Measurements from ENCODE around the gene CFAP58. TPM values are rescaled to one million over a fixed set of nuclear protein-coding genes. Genes with fewer than 3 reads are reported as not detected.

The CFAP58 gene
- total and polyA plus RNA-seq, 2 donors (not counting 3 experiments of a cell fraction or from before 2014, with no cell fraction given) = 0.07 to 0.29 TPM

- TF ChIP-seq POLR2AphosphoS5 (IDR thresholded peaks at IDR 0.05; ENCODE audit: insufficient read depth, low read depth, low read length) (no peak), GATA2 (IDR thresholded peaks at IDR 0.05; ENCODE audit: insufficient read depth, insufficient read length, low read depth, low read length) (no peak), MAX (IDR thresholded peaks at IDR 0.05; ENCODE audit: insufficient read depth, insufficient read length) (no peak), EZH2 (IDR thresholded peaks at IDR 0.05; ENCODE audit: borderline replicate concordance, low read depth, low read length, severe bottlenecking) (no peak), JUN (IDR thresholded peaks at IDR 0.05; ENCODE audit: borderline replicate concordance, insufficient read depth, insufficient read length, low read depth) (no peak), FOS (IDR thresholded peaks at IDR 0.05; ENCODE audit: borderline replicate concordance, insufficient read depth, low read length) (no peak), POLR2A (IDR thresholded peaks at IDR 0.05; ENCODE audit: low read depth, low read length) (no peak), MYC (IDR thresholded peaks at IDR 0.05; ENCODE audit: low read depth, low read length) (no peak)
- TF ChIP-seq, protein P1, sequence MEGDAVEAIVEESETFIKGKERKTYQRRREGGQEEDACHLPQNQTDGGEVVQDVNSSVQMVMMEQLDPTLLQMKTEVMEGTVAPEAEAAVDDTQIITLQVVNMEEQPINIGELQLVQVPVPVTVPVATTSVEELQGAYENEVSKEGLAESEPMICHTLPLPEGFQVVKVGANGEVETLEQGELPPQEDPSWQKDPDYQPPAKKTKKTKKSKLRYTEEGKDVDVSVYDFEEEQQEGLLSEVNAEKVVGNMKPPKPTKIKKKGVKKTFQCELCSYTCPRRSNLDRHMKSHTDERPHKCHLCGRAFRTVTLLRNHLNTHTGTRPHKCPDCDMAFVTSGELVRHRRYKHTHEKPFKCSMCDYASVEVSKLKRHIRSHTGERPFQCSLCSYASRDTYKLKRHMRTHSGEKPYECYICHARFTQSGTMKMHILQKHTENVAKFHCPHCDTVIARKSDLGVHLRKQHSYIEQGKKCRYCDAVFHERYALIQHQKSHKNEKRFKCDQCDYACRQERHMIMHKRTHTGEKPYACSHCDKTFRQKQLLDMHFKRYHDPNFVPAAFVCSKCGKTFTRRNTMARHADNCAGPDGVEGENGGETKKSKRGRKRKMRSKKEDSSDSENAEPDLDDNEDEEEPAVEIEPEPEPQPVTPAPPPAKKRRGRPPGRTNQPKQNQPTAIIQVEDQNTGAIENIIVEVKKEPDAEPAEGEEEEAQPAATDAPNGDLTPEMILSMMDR (IDR thresholded peaks at IDR 0.05; ENCODE audit: extremely low read depth in 1 of 2, insufficient read depth in 1 of 2, low read depth in 1 of 2, low read length in 2 of 2) = no peak
- no peak for DNase-seq (ENCODE audit: low read depth, low spot score)
- no peaks in the 10 kb centered on the region for H3K4me1 ChIP-seq (ENCODE audit: control insufficient read depth, extremely low read depth, insufficient read depth, low read length)
- dilution Hi-C loops (cut with MboI; ENCODE audit: extremely low pct_ligation_motif_present, low sequenced_read_pairs) = no loop called here
- intact Hi-C loops (cut with micrococcal nuclease) = no loop called here
- ChIA-PET CTCF (interaction anchor here (0.7 kb wide), 1 partner anchor 102 kb away, joined by 3 read pairs; no protein-coding TSS in a partner anchor), POLR2A (no interaction called here)
- no peaks in the 10 kb centered on the region for H4K20me1 ChIP-seq (replicated peaks; ENCODE audit: control insufficient read depth, extremely low read depth, insufficient read depth, low read length)
- no TSS peak for BruUV-seq (replicated peaks)
- no peak overlapping the region for H3K9ac ChIP-seq (replicated peaks; ENCODE audit: extremely low read depth, insufficient read depth, low read length)
- H3K9me1 ChIP-seq (replicated peaks; ENCODE audit: control insufficient read depth, extremely low read depth, insufficient read depth, low read length) = no peaks in the 10 kb centered on the region
- H3K9me3 ChIP-seq (replicated peaks; ENCODE audit: control insufficient read depth, insufficient read depth, low read length) = no peaks in the 10 kb centered on the region
- no peak overlapping the region for H3K4me2 ChIP-seq (ENCODE audit: insufficient read depth, low read length)
- no peaks in the 10 kb centered on the region for H3K36me3 ChIP-seq (ENCODE audit: control insufficient read depth in 2 of 2, extremely low read depth in 1 of 2, insufficient read depth in 2 of 2, low read length in 2 of 2)
- no peak overlapping the region for H3K4me3 ChIP-seq (replicated peaks in 1 of 3; ENCODE audit: insufficient read depth in 1 of 3, low read depth in 1 of 3, low read length in 3 of 3)
- H3K79me2 ChIP-seq (ENCODE audit: control insufficient read depth, insufficient read depth, low read length) = no peaks in the 10 kb centered on the region
- no peak overlapping the region for H3K27ac ChIP-seq (ENCODE audit: insufficient read depth, low read depth, low read length)
- no peak for FAIRE-seq
- H2AFZ ChIP-seq (ENCODE audit: low read depth, low read length) = no peak overlapping the region
- no peaks in the 10 kb centered on the region for H3K27me3 ChIP-seq (ENCODE audit: control insufficient read depth in 2 of 2, insufficient read depth in 2 of 2, low read length in 2 of 2)
Observed at GRCh38 chr10:104450954-104451353, 97.3 kb downstream of the CFAP58 start.
